MM.1S (cell line): Measurements from ENCODE around the gene KCTD17.

ENCODE experiments used
- EZH2phosphoT487 ChIP-seq: fragments of 300-600 bp; sonication (generic); IDR thresholded peaks from 2 replicates; pipeline ENCODE4 v1.6.1; 2018; ENCODE audit warnings: antibody characterized with exemption, low read length
- TF ChIP-seq, protein P1 (sequence below): fragments of 300-600 bp; sonication (generic); IDR thresholded peaks from 2 replicates; pipeline ENCODE4 v1.5.1; 2016; ENCODE audit warnings: antibody characterized with exemption, low read length, mixed read lengths

- TF ChIP-seq, protein P1, sequence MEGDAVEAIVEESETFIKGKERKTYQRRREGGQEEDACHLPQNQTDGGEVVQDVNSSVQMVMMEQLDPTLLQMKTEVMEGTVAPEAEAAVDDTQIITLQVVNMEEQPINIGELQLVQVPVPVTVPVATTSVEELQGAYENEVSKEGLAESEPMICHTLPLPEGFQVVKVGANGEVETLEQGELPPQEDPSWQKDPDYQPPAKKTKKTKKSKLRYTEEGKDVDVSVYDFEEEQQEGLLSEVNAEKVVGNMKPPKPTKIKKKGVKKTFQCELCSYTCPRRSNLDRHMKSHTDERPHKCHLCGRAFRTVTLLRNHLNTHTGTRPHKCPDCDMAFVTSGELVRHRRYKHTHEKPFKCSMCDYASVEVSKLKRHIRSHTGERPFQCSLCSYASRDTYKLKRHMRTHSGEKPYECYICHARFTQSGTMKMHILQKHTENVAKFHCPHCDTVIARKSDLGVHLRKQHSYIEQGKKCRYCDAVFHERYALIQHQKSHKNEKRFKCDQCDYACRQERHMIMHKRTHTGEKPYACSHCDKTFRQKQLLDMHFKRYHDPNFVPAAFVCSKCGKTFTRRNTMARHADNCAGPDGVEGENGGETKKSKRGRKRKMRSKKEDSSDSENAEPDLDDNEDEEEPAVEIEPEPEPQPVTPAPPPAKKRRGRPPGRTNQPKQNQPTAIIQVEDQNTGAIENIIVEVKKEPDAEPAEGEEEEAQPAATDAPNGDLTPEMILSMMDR, result no peak
- no peak for TF ChIP-seq EZH2phosphoT487
These were observed 42.7 kb downstream of the KCTD17 start for GRCh38 chr22:37094239-37094638.
